Liver (tissue), 9 donors: ENCODE data around the gene U2AF1L4. TPM values are rescaled to one million over a fixed set of nuclear protein-coding genes. Genes with fewer than 3 reads are reported as not detected.

ENCODE experiments used
- DNase-seq: peaks from one replicate; pipeline ENCODE4 v3.0.0-alpha.2; 2017; ENCODE audit warnings: low spot score
- H3K27ac ChIP-seq, 2 donors: one replicate each; pipeline ENCODE4 v1.7.0; 2013; ENCODE audit warnings: inconsistent platforms in 2 of 2, low read length in 2 of 2, control low read depth in 1 of 2, low read depth in 1 of 2, mild to moderate bottlenecking in 1 of 2
- H3K27me3 ChIP-seq, 4 donors: one replicate each; pipeline versions ENCODE4 v1.6.1 to v1.7.0; 2013; ENCODE audit warnings: low read length in 3 of 4, inconsistent platforms in 1 of 4, mild to moderate bottlenecking in 1 of 4, moderate library complexity in 1 of 4; ENCODE audit not compliant: control insufficient read depth in 4 of 4, insufficient read depth in 4 of 4
- H3K36me3 ChIP-seq, 4 donors: one replicate each; pipeline versions ENCODE4 v1.6.1 to v1.7.0; 2013; ENCODE audit warnings: low read length in 3 of 4, mild to moderate bottlenecking in 3 of 4, low read depth in 1 of 4, moderate library complexity in 1 of 4; ENCODE audit not compliant: control insufficient read depth in 4 of 4, insufficient read depth in 3 of 4
- H3K4me1 ChIP-seq, 4 donors: one replicate each; pipeline versions ENCODE4 v1.6.1 to v1.7.0; 2013; ENCODE audit warnings: low read length in 3 of 4, mild to moderate bottlenecking in 3 of 4, moderate library complexity in 1 of 4; ENCODE audit not compliant: control insufficient read depth in 4 of 4, insufficient read depth in 4 of 4
- H3K4me3 ChIP-seq, 3 donors: one replicate each; pipeline versions ENCODE4 v1.6.1 to v1.7.0; 2013; ENCODE audit warnings: low read length in 3 of 3, control low read depth in 1 of 3, low read depth in 1 of 3, mild to moderate bottlenecking in 1 of 3
- H3K9ac ChIP-seq, 2 donors: one replicate each; pipeline ENCODE4 v1.7.0; 2013; ENCODE audit warnings: low read length in 2 of 2, mild to moderate bottlenecking in 2 of 2, moderate library complexity in 2 of 2, control low read depth in 1 of 2, low read depth in 1 of 2
- H3K9me3 ChIP-seq, 4 donors: one replicate each; pipeline versions ENCODE4 v1.6.1 to v1.7.0; 2013; ENCODE audit warnings: low read length in 3 of 4; ENCODE audit not compliant: control insufficient read depth in 4 of 4
- ATF3 ChIP-seq: IDR thresholded peaks from 2 replicates; pipeline ENCODE4 v1.6.1; 2016; ENCODE audit warnings: antibody characterized with exemption
- CTCF ChIP-seq: fragments of 150-350 bp; IDR thresholded peaks from 2 replicates; pipeline ENCODE4 v1.5.1; 2017; ENCODE audit warnings: improper control_type of control experiment, low read depth, low read length; ENCODE audit not compliant: missing input control
- EGR1 ChIP-seq, 2 donors: IDR thresholded peaks; 2 replicates each; pipeline ENCODE4 v1.6.1; 2016 to 2018; ENCODE audit warnings: antibody characterized with exemption in 2 of 2, low read depth in 2 of 2
- FOXA1 ChIP-seq: IDR thresholded peaks from 2 replicates; pipeline ENCODE4 v1.6.1; 2016; ENCODE audit warnings: antibody characterized with exemption
- FOXA2 ChIP-seq: IDR thresholded peaks from 2 replicates; pipeline ENCODE4 v1.6.1; 2016; ENCODE audit warnings: antibody characterized with exemption
- GABPA ChIP-seq, 2 donors: IDR thresholded peaks in 1 of 2; conservative IDR thresholded peaks in 1 of 2; 2 replicates each; pipeline ENCODE4 v1.6.1; 2016; ENCODE audit warnings: antibody characterized with exemption in 2 of 2, mild to moderate bottlenecking in 1 of 2, moderate library complexity in 1 of 2
- HNF4A ChIP-seq, 2 donors: conservative IDR thresholded peaks; 2 replicates each; pipeline ENCODE4 v1.6.1; 2016; ENCODE audit warnings: antibody characterized with exemption in 2 of 2, mild to moderate bottlenecking in 2 of 2
- HNF4G ChIP-seq: IDR thresholded peaks from 2 replicates; pipeline ENCODE4 v1.6.1; 2016; ENCODE audit warnings: antibody characterized with exemption
- JUND ChIP-seq, 2 donors: IDR thresholded peaks; 2 replicates each; pipeline ENCODE4 v1.6.1; 2016; ENCODE audit warnings: antibody characterized with exemption in 2 of 2
- MAX ChIP-seq: IDR thresholded peaks from 2 replicates; pipeline ENCODE4 v1.6.1; 2016; ENCODE audit warnings: antibody characterized with exemption
- NR2F2 ChIP-seq: IDR thresholded peaks from 2 replicates; pipeline ENCODE4 v1.6.1; 2016; ENCODE audit warnings: antibody characterized with exemption
- RAD21 ChIP-seq, 2 donors: IDR thresholded peaks; 2 replicates each; pipeline ENCODE4 v1.6.1; 2016; ENCODE audit warnings: antibody characterized with exemption in 2 of 2, mild to moderate bottlenecking in 2 of 2
- REST ChIP-seq: IDR thresholded peaks from 2 replicates; pipeline ENCODE4 v1.6.1; 2016; ENCODE audit warnings: antibody characterized with exemption, mild to moderate bottlenecking
- RXRA ChIP-seq, 2 donors: IDR thresholded peaks; 2 replicates each; pipeline ENCODE4 v1.6.1; 2017 to 2018; ENCODE audit warnings: antibody characterized with exemption in 2 of 2, mild to moderate bottlenecking in 1 of 2
- SP1 ChIP-seq: IDR thresholded peaks from 2 replicates; pipeline ENCODE4 v1.6.1; 2018; ENCODE audit warnings: antibody characterized with exemption, mild to moderate bottlenecking
- TAF1 ChIP-seq: conservative IDR thresholded peaks from 2 replicates; pipeline ENCODE4 v1.6.1; 2016; ENCODE audit warnings: antibody characterized with exemption, mild to moderate bottlenecking
- YY1 ChIP-seq: IDR thresholded peaks from 2 replicates; pipeline ENCODE4 v1.6.1; 2016; ENCODE audit warnings: antibody characterized with exemption, mild to moderate bottlenecking
- ZBTB33 ChIP-seq: IDR thresholded peaks from 2 replicates; pipeline ENCODE4 v1.6.1; 2016; ENCODE audit warnings: antibody characterized with exemption
- WGBS: extraction: QIAGEN DNeasy Blood & Tissue Kit; methylation state at CpG from one replicate; pipeline ENCODE4 v1.1.7; 2013; 5-methylcytosine and 5-hydroxymethylcytosine counted together
- polyA plus RNA-seq, 2 donors: library from polyadenylated mRNA; stranded (reverse) in 1 of 2; unstranded in 1 of 2; fragments of 200-250 nt in 1 of 2; fragments of >200 nt in 1 of 2; fragmentation: Nextera tagmentation in 1 of 2; extraction: Ambion mirVana in 1 of 2; gene quantifications; one replicate each; pipeline versions ENCODE4 v1.2.1 to v1.2.3, GENCODE V29; 2013 to 2015
- total RNA-seq, 2 donors: library from RNA; depleted of rRNA; stranded (reverse); fragments of >200 nt; gene quantifications; one replicate each; pipeline ENCODE4 v1.2.3, GENCODE V29; 2014
- donor health status: healthy.
- donor health status: healthy.
- donor health status: healthy.
- donor health status: healthy.
- donor health status: healthy.

The U2AF1L4 gene
- total and polyA plus RNA-seq, 4 donors: 4.5 to 36.5 (median 13.4) TPM

GRCh38 chr19:35731353-35731752 lies 13.9 kb downstream of the U2AF1L4 start:
- Histone ChIP-seq H3K36me3 (peaks cover 43 to 90% (median 56%) of the 10 kb centered on the region in 4 donors), H3K9ac (no peak overlapping the region), H3K27ac (no peak overlapping the region), H3K27me3 (no peaks in the 10 kb centered on the region), H3K4me3 (no peak overlapping the region), H3K4me1 (no peaks in the 10 kb centered on the region), H3K9me3 (no peaks in the 10 kb centered on the region)
- WGBS: 88% methylated on average over 9 of the region's 9 CpGs
- TF ChIP-seq REST: no peak
- no peak for TF ChIP-seq ZBTB33
- TF ChIP-seq YY1: no peak
- no peak for DNase-seq

- WGBS: 96% methylated on average over 18 of the region's 18 CpGs
- Histone ChIP-seq H3K4me3 (no peak overlapping the region), H3K9me3 (no peaks in the 10 kb centered on the region), H3K27me3 (no peaks in the 10 kb centered on the region), H3K4me1 (no peaks in the 10 kb centered on the region), H3K9ac (no peak overlapping the region), H3K36me3 (peaks cover 52 to 94% (median 66%) of the 10 kb centered on the region in 4 donors), H3K27ac (no peak overlapping the region)
- TF ChIP-seq NR2F2 (no peak), JUND (IDR thresholded peaks at IDR 0.05) (no peak), CTCF (no peak), FOXA1 (no peak), EGR1 (IDR thresholded peaks at IDR 0.05; ENCODE audit: low read depth in 2 of 2) (no peak), RXRA (IDR thresholded peaks at IDR 0.05) (no peak), TAF1 (no peak), SP1 (no peak), HNF4A (conservative IDR thresholded peaks at IDR 0.05) (no peak), GABPA (IDR thresholded peaks at IDR 0.05 in 1 of 2, conservative IDR thresholded peaks at IDR 0.05 in 1 of 2) (no peak), FOXA2 (no peak), RAD21 (IDR thresholded peaks at IDR 0.05) (no peak), ZBTB33 (no peak), MAX (no peak), ATF3 (no peak), HNF4G (no peak), YY1 (no peak), REST (no peak)
- DNase-seq: no peak
Measured at GRCh38 chr19:35730326-35730725, 14.9 kb downstream of the U2AF1L4 start.
